SKM-1 treated with dmso at 0.1 percent for 144 hours (cell line): Measurements from ENCODE around the gene FBXO41.

Experiments used
- DNase-seq: peaks from one replicate; lab custom pipeline; 2025; ENCODE audit not compliant: unreplicated experiment; lab: John Stamatoyannopoulos, UW

FBXO41 gene

DNA sequence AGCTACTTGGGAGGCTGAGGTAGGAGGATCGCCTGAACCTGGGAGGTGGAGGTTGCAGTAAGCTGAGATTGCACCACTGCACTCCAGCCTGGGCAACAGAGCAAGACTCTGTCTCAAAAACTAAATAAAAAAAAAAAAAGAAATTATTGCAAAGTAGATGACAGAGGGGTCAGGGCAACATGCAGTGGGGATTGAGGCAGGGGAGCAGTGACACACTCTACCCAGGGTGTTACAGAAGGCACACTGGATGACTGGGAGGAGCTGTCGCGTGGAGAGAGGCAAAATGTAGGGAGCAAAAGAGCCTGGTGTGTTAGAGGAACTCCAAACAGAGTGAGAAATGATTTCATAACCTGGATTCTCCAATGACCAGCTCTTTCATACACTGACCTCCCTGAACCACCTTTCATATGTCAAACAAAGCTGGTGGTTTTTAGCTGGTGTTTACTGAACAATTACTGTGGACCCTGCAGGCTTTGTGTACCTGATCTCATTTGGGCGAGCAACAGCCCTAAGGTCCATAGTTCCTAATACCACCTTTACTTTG is 22.1 kb downstream of the FBXO41 start:
- DNase-seq: no peak

- DNase-seq: peak; percentile 41
Observed at GRCh38 chr2:73260338-73260984, 23.8 kb downstream of the FBXO41 start.

- no peak for DNase-seq
Observed at GRCh38 chr2:73259704-73260337, 24.5 kb downstream of the FBXO41 start.

DNA sequence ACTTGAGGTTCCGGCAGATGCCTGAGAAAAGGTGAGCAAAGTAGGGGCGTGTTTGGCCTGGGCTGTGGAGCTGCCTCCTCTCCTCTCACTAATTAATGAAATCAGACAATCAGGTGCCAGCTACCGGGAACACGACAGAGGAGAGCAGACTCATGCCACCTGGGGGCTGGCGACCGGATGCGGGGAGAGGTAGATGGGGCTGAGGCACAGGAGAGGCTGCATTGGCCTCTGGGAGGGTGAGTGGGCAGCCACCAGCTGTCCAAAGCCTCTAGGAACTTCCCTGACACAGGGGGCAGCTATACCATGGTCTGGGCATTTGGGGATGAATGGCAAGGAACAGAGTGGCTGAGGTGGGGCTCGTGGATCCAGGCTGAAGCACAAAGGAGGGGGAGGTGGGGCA is 25.0 kb downstream of the FBXO41 start:
- DNase-seq: no peak

- no peak for DNase-seq
Observed at GRCh38 chr2:73258913-73259215, 25.4 kb downstream of the FBXO41 start.

DNA sequence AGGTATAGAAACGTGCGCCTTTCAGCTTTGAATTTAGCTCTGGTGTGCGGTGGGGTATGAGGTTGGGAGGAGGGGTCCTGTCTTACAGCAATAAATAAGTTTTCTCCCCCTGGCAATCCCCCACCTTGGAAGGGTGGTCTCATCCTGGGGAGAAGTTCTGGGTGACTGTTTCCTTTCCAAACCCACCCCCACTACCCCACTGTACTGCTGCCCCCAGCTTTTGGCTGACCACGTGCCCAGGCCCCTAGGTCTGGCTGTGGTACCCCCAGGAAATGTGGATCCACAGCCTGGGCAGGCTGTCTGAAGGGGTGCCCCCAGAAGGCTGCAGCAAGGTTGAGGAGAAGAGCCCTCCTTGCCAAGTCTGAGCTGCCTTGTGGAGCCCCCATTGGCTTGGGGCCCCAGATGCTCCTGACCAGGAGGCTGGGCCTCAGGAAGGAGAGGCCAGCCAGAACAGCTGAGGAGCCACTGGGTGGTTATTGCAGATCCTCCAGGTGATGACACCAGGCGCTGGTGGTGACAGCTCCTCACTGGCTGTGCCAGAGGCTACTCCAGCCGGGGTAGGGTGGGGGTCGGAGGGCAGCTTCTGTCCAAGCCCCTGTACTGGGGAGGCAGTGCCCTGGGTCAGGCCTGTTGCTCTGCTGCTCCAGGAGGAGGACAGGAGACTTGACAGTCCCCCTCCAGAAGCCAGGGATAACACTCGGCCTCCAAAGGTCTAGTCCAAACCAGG is 25.9 kb downstream of the FBXO41 start:
- DNase-seq: no peak

- DNase-seq: peak; percentile 81
Observed at GRCh38 chr2:73257425-73258125, 26.7 kb downstream of the FBXO41 start.

GRCh38 chr2:73257021-73257420 is 27.3 kb downstream of the FBXO41 start:
- no peak for DNase-seq

GRCh38 chr2:73256618-73256922 is 27.7 kb downstream of the FBXO41 start:
- DNase-seq: no peak

GRCh38 chr2:73255907-73256617 is 28.2 kb downstream of the FBXO41 start:
- DNase-seq: no peak

DNA sequence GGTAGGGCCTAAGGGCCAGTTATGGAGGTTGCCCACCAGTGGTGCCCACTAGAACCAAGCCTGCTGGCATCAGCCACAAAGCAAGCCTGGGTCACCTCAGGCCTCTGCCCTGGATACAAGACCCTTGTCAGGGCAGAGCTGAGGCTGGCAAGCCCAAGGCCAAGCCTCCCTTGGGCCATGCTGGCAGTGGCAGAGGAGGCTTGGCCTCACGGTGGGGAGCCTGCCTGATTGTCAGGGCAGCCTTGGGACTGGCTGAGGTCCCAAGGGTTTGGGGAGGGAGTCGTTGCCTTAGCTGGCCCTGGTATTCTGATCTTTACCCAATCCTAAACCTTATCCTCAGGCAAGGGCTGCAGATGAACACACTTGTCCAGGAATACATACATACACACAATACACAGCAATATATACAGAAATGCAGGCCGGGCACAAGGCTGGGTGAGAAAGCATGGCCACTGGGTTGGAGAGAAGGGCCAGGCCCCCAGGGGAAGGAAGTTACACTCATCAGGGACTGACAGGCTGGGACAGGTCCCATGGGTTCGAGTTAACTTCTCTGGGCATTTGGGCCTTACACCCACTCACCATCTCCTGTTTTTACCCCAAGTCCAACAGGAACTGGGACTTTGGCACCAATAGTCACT is 29.2 kb downstream of the FBXO41 start:
- no peak for DNase-seq

GRCh38 chr2:73254343-73255006 is 29.8 kb downstream of the FBXO41 start:
- no peak for DNase-seq

DNA sequence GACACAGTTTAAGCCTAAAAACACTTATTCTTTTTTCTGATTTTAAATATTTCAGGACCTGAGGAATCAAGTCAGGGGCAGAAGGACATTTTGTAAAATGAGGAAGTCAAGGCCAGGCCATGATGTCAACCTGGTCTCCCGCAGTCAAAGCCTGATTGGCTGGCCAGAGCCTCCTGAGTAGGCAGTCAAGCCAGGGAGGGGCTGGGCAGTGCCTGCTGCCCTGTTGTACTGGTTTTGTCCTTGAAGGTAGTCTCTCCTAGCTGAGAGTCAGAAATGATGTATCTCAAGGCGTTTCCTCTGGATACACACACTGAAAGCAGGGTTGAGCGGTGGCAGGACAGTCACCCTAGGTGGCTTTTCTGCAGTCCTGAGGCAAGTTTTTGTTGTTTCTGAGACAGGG is 30.4 kb downstream of the FBXO41 start:
- DNase-seq: peak; percentile 74

DNA sequence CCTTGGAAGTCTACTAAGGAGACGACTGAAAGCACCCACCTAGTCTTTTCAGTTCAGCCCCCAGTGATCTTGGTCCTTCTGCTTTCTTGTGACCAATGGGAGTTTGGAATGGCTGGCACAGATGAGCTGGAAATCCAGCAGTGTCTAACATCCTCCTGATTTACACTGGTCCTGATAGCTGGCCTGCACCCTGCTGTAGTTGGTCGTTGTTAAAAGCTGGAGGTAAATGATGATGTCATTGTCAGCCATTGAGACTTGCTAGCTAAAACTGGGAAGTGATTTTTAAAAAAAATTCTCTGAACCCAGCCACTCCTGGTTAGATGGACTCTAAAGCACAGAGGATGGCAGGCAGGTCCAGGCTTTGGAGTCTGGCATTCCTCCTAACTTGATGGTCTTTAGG is 30.9 kb downstream of the FBXO41 start:
- DNase-seq: no peak

DNA sequence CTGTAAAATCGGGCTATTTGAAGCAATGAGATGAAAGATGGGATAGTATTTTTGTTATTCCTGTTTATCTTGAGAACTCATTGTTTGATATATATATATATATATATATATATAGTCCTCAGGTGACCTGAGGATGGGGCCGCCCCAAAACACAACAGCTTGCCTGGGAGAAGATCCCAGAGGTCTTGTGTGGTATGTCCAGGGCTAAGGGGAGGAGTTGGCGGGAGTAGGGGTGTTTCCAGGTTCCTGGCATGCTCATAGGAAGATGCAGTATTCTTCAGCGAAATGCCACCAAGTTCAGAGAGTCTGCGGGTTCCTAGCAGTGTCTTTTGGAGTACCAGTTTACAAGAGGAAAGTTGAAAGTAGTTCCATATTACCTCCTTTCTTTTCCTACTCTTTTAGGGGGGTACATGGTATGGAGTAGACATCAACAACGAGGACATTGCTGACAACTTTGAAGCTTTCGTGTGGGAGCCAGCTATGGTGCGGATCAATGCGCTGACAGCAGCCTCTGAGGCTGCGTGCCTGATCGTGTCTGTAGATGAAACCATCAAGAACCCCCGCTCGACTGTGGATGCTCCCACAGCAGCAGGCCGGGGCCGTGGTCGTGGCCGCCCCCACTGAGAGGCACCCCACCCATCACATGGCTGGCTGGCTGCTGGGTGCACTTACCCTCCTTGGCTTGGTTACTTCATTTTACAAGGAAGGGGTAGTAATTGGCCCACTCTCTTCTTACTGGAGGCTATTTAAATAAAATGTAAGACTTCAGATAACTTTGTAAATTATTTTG is 31.8 kb downstream of the FBXO41 start:
- no peak for DNase-seq

GRCh38 chr2:73250872-73251846 is 33.1 kb downstream of the FBXO41 start:
- no peak for DNase-seq

DNA sequence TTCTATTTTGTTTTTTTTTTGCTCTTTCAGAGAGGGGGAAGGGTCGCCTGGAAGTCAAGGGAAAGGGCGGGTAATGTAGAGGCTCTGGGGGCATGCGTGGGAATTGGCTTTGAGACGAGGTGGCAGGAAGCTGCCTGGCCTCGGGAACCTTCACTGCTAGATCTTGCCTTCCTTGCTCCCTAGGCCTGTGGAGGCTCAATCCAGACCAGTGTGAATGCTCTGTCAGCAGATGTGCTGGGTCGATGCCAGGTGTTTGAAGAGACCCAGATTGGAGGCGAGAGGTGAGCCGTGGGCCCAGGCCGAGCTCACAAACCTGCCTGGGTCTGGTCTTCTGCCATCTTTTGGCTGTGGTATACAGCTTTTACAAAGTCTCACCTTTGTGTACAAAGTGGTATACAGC is 34.6 kb downstream of the FBXO41 start:
- DNase-seq: no peak

DNA sequence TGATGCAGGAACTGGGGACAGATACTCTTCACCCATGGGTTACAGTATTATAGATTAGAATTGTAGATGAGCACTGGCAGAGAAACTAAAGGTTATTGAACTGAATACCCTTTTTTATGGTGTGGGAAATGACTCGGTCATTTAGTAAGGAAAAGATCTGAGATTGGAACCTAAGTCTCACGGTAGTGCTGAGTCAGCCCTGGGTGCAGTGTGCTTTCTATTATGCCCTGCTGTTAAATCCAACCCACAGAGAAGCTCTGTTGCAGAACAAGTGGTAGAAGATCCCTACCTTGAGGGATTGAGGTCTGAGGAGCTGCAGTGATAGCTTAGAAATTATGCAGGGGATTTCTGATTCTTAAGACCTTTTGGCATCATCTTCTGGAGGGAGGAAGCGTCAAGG is 37.4 kb downstream of the FBXO41 start:
- DNase-seq: no peak
